GM18867 (cell line): ENCODE measurements around the gene KIF6.

Experiments
- ATAC-seq: cut with Tn5 transposase; IDR thresholded peaks from one replicate; pipeline ENCODE4 v1.9.1; 2021; ENCODE audit warnings: mild to moderate bottlenecking, moderate library complexity; ENCODE audit not compliant: unreplicated experiment

Gene KIF6

GRCh38 chr6:39361657-39362486, 363.3 kb downstream of the KIF6 start:
- peak; percentile 76 for ATAC-seq

GRCh38 chr6:39360378-39360777, 364.8 kb downstream of the KIF6 start:
- no peak for ATAC-seq

GRCh38 chr6:39357998-39358686, 367.1 kb downstream of the KIF6 start:
- ATAC-seq = no peak

- no peak for ATAC-seq
Observed at GRCh38 chr6:39353698-39354315, 371.4 kb downstream of the KIF6 start.

GRCh38 chr6:39350723-39351505, 374.3 kb downstream of the KIF6 start:
- ATAC-seq = no peak

GRCh38 chr6:39348740-39349139, 376.5 kb downstream of the KIF6 start:
- no peak for ATAC-seq

- no peak for ATAC-seq
Observed at GRCh38 chr6:39347906-39348585, 377.2 kb downstream of the KIF6 start.

- ATAC-seq = no peak
Observed at GRCh38 chr6:39347206-39347605, 378.0 kb downstream of the KIF6 start.

GRCh38 chr6:39344821-39345280, 380.4 kb downstream of the KIF6 start:
- no peak for ATAC-seq

GRCh38 chr6:39343396-39343870, 381.8 kb downstream of the KIF6 start:
- ATAC-seq = no peak

GRCh38 chr6:39342692-39343395, 382.4 kb downstream of the KIF6 start:
- no peak for ATAC-seq

- no peak for ATAC-seq
Observed at GRCh38 chr6:39341937-39342336, 383.3 kb downstream of the KIF6 start.

GRCh38 chr6:39341352-39341751, 383.9 kb downstream of the KIF6 start:
- no peak for ATAC-seq

- ATAC-seq = no peak
Observed at GRCh38 chr6:39339868-39340550, 385.2 kb downstream of the KIF6 start.

- no peak for ATAC-seq
Observed at GRCh38 chr6:39339096-39339867, 385.9 kb downstream of the KIF6 start.

- no peak for ATAC-seq
Observed at GRCh38 chr6:39338397-39338796, 386.8 kb downstream of the KIF6 start.

- ATAC-seq = no peak
Observed at GRCh38 chr6:39335780-39336545, 389.2 kb downstream of the KIF6 start.
